HCT116 (cell line): ENCODE results near the gene ZNRF3.

Experiments
- CTCF ChIP-seq, 3 experiments: fragments of 200-600 bp in 1 of 3; sonication (generic) in 1 of 3; IDR thresholded peaks in 2 of 3; conservative IDR thresholded peaks in 1 of 3; 2 replicates each; pipeline ENCODE4 v1.5.1; 2012 to 2017; ENCODE audit warnings: low read depth in 2 of 3, low read length in 2 of 3, antibody characterized with exemption in 1 of 3, borderline replicate concordance in 1 of 3, control low read depth in 1 of 3, mild to moderate bottlenecking in 1 of 3, mixed read lengths in 1 of 3, mixed run types in 1 of 3, moderate library complexity in 1 of 3; ENCODE audit not compliant: insufficient read depth in 1 of 3
- JUND ChIP-seq: IDR thresholded peaks from 2 replicates; pipeline ENCODE4 v1.6.1; 2012
- POLR2A ChIP-seq: IDR thresholded peaks from 2 replicates; pipeline ENCODE4 v1.7.0; 2011; ENCODE audit warnings: borderline replicate concordance; ENCODE audit not compliant: insufficient read depth, insufficient read length; ENCODE audit errors: extremely low read depth
- POLR2AphosphoS5 ChIP-seq: IDR thresholded peaks from 2 replicates; pipeline ENCODE4 v1.6.1; 2011; ENCODE audit warnings: mild to moderate bottlenecking, low read depth, low read length, moderate library complexity

- no peak for TF ChIP-seq POLR2AphosphoS5
- no peak for TF ChIP-seq POLR2A
- TF ChIP-seq JUND = no peak
- TF ChIP-seq CTCF (IDR thresholded peaks at IDR 0.05 in 2 of 3, conservative IDR thresholded peaks at IDR 0.05 in 1 of 3; ENCODE audit: borderline replicate concordance in 1 of 3, insufficient read depth in 1 of 3, low read depth in 2 of 3, low read length in 2 of 3) = no peak
Observed at GRCh38 chr22:28984482-28985158, 101.2 kb downstream of the ZNRF3 start.
